HG03108 (cell line): Measurements from ENCODE around the gene TMEM89.
A peak's percentile ranks its signal among the peaks of the same experiment; 100 is the strongest.

Experiments used
- ATAC-seq: cut with Tn5 transposase; IDR thresholded peaks from one replicate; pipeline ENCODE4 v1.9.1; 2021; ENCODE audit warnings: moderate library complexity; ENCODE audit not compliant: unreplicated experiment

The TMEM89 gene, protein sequence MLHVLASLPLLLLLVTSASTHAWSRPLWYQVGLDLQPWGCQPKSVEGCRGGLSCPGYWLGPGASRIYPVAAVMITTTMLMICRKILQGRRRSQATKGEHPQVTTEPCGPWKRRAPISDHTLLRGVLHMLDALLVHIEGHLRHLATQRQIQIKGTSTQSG

DNA sequence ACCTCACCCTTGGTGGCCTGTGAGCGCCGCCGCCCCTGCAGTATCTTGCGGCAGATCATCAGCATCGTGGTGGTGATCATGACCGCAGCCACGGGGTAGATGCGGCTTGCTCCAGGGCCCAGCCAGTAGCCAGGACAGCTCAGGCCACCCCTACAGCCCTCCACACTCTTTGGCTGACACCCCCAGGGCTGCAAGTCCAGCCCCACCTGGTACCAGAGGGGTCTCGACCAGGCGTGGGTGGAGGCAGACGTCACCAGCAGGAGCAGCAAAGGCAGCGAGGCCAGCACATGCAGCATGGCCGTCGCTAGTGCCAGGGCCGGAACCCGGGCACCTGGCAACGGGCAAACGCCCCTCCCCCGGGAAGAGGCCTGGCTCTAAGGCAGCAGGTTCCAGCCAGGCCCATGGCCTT is at the start of gene TMEM89:
Gene TMEM89 (minus strand): TSS at position 309 of the 409 bp plus-strand sequence. CDS start 13 bp downstream, at position 296.
- ATAC-seq: no peak

DNA sequence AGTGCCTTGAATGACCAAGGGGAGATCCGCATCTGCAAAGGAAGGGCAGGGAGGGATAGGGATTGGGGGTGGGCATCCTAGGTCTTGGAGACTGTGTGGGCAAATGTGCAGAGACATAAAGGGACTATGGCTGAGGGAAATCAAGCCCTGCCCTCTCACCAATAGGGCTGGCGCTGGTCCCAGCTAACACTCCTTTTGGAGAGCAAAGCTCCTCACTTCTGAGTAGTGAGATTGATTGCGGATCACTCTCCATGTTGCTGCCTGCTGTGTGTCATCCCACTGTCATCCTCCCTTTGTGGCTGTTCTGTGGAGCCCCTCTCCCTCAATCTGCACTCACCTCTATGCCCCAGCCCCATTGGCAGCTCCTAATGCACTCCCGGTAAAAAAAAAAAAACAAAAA is 43.4 kb upstream of the TMEM89 start:
- ATAC-seq: no peak

DNA sequence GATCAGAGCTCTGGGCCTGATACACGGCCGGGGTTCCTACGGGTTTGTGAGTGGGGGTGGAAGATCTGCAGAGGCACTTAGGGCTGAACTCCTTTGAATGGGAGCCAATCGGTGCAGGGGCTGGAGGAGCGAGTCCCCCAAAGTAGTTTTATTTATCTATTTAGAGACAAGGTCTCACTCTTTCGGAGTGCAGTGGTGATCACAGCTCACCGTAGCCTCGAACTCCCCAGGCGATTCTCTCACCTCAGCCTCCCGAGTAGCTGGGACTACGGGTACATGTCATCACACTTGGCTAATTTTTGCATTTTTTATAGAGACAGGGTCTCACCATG is 42.7 kb upstream of the TMEM89 start:
- ATAC-seq: no peak

DNA sequence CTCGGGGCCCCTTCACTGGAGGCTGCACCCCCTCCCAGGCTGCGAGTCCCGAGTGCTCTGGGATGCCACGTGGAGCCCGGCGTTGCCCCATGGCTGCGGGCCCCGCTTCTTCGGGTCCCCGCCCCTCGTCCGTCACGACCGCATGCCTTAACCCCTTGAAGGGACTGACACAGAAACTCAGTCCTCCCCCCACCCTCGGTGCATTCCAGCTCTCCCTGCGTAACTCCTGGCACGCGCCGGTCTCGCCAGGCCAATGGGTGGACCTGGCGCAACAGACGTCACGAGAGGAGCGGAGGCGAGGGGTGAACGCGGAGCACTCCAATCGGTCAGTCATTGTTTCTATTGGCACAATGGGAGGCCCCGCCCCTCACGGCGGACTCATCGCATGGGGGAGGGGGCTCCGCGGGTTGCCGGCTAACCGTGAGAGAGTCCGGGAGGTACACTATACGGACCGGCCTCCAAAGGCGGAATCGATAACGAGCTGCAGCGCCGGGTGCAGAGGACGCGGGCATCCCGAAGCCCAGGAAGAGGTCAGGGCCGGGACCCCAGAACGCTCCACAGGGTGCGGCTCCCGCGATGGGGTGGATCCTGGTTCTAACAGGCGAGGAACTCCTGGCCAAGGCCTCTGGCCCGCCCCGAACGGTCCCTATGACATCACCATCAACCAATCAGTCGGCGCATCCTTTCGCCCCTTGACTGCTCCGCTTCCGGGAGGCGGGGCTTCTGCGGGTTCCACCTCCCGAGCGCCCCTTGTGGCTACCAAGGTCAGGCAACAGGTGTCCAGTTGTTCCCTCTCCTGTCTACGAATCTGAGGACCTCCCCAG is 42.1 kb upstream of the TMEM89 start:
- ATAC-seq: peak; percentile 86

DNA sequence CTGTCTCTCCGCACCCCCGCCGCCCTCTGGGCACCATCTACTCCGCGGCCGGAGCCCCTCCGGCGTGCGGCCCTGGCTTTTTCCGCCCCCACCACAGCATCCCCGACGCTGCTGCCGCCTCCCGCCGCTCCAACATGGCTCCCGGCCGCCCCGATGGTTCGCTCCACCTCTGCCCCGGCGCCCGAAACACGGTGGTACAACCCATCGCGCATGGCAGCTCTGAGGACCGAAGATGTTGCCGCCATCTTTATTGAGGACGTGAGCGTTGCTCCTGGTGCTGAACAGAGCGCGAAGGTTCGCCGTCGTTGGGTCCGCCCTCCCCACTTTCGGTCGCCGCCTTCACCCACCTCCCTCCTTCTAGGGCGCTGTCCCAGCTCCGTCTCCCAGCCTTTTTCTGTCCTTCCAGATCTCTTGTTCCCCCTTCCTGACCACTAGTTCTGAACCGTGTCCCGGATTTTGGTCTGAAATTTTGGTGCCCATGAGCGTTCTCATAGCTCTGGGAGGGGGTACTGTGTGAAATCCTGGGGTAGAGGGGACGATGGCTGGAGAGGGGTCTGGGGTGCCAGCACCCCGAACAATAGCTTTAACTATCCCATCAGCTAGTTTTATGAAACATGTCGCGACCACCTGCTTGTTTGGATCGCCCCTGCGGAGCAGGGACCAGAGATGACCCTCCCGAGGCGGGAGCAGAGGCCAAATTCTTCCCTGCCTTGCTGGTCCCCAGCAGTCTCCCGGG is 41.4 kb upstream of the TMEM89 start, which contains the start of gene CELSR3:
Gene CELSR3 (minus strand): TSS at position 134 of the 736 bp plus-strand sequence. CDS start 252 bp downstream, outside the sequence.
- ATAC-seq: no peak

DNA sequence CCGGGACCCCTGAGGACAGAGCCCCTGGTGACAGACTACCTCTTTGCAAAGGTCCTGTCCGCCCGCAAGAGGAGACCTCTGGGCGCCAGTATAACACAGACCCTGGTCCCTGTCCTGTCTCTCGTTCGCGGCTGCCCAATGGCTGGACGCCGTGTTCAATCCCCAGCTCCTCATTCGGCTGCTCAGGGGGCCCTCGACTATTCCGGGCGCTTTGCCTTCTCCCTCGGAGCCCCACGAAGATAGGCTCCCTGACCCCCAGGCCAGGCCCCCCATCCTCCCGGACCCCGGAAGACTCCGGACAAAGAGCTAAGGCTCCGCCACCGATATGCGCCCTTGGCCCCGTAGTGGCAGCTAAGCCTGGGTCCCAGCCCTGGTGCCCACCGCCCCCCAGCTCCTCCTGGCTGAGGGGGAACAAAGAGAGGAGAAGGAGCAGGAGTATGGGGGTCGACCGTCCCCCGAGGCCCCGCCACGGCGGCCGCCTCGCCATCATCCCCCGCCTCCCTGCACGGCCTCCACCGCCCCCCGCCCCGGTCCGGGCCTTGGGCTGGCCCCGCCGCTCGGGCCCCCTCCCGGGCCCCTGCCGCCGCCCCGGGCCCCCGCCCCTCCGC is 40.7 kb upstream of the TMEM89 start:
- ATAC-seq: no peak

DNA sequence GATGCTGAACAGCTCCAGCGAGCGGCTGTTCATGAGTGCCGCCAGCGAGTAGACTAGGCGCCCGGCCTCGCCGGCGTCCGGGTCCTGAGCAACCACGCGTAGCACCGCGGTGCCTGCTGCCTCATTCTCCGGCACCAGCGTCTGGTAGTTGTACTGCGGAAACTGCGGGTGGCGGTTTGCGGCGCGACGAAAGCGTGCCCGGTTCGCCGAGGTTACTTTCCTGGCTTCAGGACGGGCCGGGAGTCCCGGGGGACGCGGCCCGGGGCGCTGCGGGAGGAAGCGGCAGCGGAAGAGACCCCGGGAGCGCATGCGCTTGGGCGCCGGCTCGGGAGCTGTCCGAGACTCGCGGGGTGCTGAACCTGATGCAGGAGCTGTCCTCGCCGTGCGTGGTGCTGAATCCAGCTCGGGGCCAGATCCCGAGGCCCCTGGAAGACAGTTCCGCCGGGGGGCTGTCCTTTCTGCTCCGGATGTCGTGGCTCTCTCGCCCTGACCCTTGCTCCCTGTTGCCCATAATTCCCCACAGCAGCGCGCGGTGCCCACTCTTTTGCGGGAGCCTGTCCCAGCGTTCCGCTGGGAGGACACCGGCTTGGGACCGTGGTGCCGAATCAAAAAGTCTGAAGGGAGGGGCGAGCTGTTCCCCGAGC is 40.1 kb upstream of the TMEM89 start:
- ATAC-seq: no peak

DNA sequence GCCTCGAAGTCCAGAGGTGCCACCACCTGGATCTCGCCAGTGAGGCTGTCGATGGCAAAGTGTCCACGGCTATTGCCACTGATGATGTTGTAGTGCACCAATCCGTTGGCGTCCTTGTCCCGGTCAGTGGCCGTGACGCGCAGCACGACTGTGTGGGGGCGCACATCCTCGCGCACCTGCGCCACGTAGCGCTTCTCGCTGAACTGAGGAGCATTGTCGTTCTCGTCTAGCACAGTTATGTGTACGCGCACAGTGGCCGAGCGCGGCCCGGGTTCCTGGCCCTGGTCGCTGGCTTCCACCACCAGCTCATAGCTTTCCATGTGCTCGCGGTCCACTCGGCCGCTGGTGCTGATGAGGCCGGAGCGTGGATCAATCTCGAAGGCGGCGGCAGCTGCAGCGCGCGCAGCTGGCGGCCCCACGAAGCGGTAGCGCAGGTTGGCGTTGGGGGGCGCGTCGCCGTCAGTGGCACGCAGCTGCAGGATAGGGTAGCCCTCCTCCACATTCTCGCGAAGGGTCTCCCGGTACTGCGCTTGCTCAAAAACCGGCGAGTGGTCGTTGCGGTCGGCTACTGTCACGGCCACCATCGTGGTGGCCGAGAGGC is 39.3 kb upstream of the TMEM89 start:
- ATAC-seq: no peak

DNA sequence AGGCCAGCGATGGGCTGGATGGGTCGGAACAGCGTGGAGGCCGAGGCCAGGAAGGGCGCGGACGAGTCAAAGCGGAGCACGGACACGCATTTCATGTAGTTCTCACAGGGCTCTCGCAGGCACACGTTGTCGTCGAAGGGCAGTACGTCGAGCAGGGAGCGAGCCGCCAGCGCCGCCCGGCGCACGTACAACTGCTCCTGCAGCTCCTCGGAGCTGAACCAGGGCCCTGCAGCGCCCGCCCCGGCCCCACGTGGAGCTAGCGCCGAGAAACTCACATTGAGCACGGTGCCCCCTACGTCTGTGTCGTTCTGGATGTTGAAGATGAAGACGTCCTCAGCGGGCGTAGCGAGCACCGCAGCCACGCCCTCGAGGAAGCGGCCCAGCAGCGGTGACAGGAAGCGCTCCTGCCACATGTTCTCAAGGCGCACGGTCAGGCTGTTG is 35.3 kb upstream of the TMEM89 start:
- ATAC-seq: no peak

DNA sequence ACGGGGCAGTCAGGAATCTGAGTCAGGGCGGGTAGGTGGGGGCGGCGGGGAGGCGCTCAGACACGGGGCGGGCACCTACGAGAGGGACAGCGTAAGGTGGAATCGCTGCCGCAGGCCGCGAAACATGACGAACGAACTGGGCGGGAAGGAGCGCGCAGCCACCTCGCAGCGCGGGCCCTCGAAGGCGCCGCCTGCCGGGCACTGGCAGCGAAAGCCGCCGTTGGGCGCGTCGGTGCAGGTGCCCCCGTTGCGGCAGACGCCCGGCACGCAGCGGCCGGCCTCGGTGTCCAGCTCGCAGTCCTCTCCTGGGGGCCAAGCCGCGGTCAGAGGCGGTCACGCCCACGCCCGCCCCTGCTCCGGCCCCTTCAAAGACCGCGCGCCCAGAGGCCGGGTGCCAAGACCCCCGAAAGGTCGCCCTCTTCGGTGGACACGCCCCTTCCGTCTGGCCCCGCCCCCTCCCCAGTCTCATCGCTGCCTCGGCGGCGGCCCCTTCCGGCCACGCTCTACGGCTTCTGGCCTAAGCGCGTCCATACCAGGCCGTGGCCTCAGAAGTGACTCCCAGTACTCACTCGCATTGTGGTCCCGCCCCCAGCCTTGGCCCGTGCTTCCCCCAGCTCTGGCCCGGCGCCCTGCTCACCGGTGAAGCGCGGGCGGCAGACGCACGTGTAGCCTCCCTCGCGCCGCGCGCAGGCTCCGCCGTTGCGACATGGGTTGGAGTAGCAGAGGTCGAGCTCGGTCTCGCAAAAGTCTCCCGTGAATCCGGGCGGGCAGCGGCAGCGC is 34.7 kb upstream of the TMEM89 start:
- peak; percentile 47 for ATAC-seq

DNA sequence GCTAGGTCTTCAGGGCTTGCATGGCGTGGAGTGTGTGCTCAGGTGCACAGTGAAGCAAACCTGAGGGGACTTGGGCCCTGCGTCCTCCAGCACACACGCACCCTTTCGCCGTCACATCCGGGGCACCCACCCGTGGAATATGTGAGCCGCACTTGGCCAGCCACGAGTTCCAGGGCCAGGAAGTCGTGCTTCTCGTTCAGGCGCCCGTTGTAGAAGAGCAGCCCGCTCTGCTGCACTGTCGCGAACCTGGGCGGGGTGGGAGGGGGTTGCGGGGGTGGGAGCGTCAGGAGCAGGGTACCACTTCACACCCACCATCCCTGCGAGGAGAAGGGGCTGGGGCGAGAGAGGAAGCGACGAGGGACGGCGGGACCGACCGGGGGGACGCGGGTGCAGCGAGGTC is 34.0 kb upstream of the TMEM89 start:
- no peak for ATAC-seq

DNA sequence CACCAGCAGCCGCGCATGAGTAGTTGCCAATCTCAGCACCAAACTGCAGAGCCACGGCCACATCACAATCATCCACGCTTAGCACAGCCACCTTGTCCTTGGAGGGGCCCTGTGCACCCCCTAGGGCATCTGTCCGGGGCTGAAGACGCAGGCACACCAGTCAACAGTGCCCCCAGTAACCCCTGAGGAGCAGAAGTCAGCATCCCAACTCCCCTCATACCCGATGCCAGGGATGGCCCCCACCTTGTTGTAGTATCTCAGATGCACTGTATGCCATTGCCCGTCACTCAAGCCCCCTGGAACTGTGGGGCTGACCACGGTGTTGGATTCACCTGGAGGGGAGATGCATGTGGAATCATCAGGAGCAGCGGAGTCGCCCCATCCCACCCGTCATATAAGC is 33.5 kb upstream of the TMEM89 start:
- ATAC-seq: no peak

DNA sequence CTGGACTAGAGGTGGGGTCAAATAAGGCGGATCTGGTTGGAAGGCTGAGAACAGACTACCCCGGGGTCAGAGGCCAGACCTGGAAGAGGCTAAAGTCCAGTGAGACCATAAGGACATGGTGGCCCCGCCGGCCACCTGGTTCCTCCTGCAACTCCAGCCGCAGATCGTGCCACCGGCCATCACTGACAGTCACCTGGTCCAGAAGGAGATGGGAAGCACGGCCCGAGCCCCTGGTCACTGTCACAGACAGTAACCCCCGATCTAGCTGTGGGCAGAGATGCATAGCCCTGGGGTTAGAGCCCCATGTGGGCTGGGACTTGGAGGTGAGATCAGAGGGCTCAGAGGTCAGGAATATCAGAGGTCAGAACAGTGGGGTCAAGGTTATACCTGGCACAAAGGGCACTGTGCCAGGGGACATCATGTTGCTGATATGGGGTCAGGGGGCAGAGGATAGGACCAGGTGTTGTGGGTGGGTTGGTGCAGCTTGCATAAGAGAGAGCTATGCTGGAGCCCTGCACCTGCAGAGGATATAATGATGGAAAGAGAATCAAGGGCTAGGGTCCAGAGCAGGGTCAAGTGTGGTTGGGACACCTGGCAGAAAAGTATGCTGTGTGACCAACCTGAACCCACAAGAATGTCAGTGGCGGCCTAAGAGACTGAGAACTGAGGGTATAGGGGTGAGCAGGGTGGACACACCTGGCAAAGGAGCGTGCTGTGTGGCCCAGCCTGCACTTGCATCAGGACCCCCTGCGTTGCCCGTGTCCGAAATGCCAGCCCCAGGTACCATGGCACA is 31.6 kb upstream of the TMEM89 start:
- ATAC-seq: no peak

DNA sequence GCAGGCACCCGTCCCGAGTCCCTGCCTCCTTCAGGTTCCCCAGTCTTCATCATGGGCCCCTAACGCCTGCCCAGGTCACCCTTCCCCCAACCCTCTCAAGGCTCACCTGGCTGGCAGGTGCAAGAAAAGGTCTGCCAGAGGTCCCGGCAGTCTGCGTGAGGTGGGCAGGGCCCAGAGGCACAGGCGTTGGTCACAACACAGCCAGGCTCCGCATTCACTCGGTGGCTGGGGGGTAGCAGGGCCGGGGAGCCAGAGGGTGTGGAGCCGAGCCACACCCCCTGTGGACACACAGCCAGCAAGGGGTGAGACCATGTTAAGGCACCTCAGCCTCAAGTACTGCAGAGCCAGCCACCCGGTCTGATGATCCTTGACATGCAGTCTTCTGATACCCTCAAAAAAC is 30.2 kb upstream of the TMEM89 start:
- no peak for ATAC-seq

DNA sequence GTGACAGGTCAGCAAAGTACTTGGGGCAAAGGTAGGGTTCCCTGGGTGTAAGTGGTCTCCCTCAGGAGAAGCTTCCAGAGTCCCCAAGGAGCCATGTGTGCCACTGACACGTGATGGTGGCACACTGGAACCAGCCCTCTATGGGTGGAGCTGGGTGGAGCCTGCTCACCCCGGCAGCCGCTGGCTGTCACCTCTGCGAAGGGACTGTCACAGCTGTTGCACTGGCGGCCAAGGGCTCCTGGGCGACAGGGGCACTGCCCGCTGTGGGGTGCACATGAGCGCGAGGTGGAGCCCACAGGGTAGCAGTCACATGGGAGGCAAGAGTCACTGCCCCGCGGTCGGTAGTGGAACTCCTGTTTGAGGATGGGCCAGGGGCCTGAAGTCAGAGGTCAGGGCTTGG is 29.2 kb upstream of the TMEM89 start:
- no peak for ATAC-seq

DNA sequence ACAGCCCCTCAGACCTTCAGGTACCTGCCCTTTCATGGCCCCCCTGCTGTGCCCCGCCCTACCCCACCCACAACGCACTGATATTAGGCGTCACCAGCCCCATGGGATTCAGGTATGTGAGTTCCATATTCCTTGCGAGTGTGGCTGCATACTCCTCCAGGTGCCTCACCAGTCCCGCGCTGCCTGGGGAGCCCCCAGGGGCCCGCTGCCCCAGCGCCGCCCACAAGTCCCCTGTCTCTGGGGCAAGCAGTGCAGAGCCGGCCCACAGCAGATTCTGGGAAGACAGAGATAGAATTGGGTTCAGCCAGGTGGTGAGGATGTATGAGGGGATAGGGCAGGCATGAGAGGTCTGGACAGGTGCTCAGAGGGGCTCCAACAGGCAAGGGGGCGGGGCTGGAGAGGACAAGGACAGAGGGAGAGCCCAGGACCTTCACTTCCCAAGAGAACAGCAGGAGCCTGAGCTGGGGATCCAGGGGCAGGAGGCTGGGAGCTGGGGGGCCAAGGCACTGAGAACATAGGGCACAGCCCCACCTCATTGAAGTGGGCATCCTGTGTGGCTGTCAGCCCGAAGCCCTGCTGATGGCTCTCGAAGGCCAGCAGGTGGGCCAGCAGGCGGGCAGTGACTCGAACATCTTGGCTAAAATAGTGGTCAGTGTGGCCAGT is 26.8 kb upstream of the TMEM89 start:
- ATAC-seq: no peak

DNA sequence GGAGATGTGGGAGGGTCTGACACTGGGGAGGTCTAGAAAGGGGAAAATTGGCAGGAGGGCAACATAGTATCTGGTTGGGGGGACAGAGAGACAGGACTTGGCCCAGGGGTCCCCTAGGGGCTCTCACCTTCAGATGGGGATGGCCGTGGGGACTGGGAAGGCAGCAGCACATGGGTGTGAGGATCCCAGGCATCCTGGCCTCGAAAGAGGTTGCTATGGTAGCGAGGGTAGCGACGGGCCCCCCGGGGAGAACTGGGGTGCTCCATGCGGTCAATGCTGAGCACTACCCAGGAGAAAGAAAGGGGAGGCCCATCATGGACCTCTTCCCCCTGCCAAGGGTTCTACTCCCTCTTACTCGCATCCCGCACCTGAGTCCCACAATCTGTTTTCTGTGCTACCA is 26.1 kb upstream of the TMEM89 start:
- ATAC-seq: no peak
